B cell (primary cell): ENCODE data around the gene SLC1A2. TPM values are rescaled to one million over a fixed set of nuclear protein-coding genes. Genes with fewer than 3 reads are reported as not detected.

Experiments
- ATAC-seq: fragments of 200-7000 bp; cut with Tn5 transposase; one replicate; pipeline ENCODE4 v1.10.0; 2021; ENCODE audit warnings: low read depth, mild to moderate bottlenecking, moderate number of reproducible peaks, moderate library complexity
- CTCF ChIA-PET: fragments of 350-600 bp; sonication (Branson Sonifier 250); formaldehyde crosslinking; loops from one replicate; lab custom pipeline; 2021; ENCODE audit warnings: antibody characterized with exemption, inconsistent platforms; lab: Charles Lee
- POLR2A ChIA-PET: fragments of 350-600 bp; sonication (Branson Sonifier 250); formaldehyde crosslinking; loops from one replicate; lab custom pipeline; 2021; ENCODE audit warnings: antibody characterized with exemption; lab: Charles Lee
- DNase-seq: peaks from one replicate; pipeline ENCODE4 v3.0.0; 2013
- H2AFZ ChIP-seq: 2 replicates; pipeline ENCODE4 v1.6.1; 2012; ENCODE audit warnings: mild to moderate bottlenecking, low read depth, low read length; ENCODE audit not compliant: insufficient read depth, poor library complexity, severe bottlenecking
- H3K27ac ChIP-seq, 2 donors: 1 replicate in 1 of 2; 2 replicates in 1 of 2; pipeline ENCODE4 v1.5.1; 2012 to 2013; ENCODE audit warnings: low read length in 2 of 2, mild to moderate bottlenecking in 2 of 2, moderate library complexity in 1 of 2
- H3K27me3 ChIP-seq, 4 experiments: fragments of 200-600 bp in 1 of 4; sonication (generic) in 1 of 4; replicated peaks in 1 of 4; 1 replicate in 2 of 4; 2 replicates in 2 of 4; pipeline versions ENCODE4 v1.6.1 to v1.7.0; 2013 to 2016; ENCODE audit warnings: low read length in 3 of 4, mild to moderate bottlenecking in 2 of 4, mixed read lengths in 1 of 4, moderate library complexity in 1 of 4; ENCODE audit not compliant: insufficient read depth in 4 of 4, control insufficient read depth in 3 of 4; ENCODE audit errors: control extremely low read depth in 1 of 4
- H3K36me3 ChIP-seq, 2 experiments: replicated peaks in 1 of 2; 1 replicate in 1 of 2; 2 replicates in 1 of 2; pipeline versions ENCODE4 v1.6.1 to v1.7.1; 2013; ENCODE audit warnings: low read length in 1 of 2; ENCODE audit not compliant: insufficient read depth in 2 of 2, control insufficient read depth in 1 of 2; ENCODE audit errors: control extremely low read depth in 1 of 2, extremely low read depth in 1 of 2
- H3K4me1 ChIP-seq, 2 donors: fragments of 200-600 bp in 1 of 2; sonication (generic) in 1 of 2; 1 replicate in 1 of 2; 2 replicates in 1 of 2; pipeline versions ENCODE4 v1.5.1 to v1.6.1; 2013 to 2017; ENCODE audit warnings: low read length in 2 of 2; ENCODE audit not compliant: control insufficient read depth in 2 of 2, insufficient read depth in 2 of 2
- H3K4me2 ChIP-seq: replicated peaks from 2 replicates; pipeline ENCODE3; 2012; ENCODE audit warnings: mild to moderate bottlenecking, low read depth, low read length; ENCODE audit not compliant: poor library complexity, severe bottlenecking
- H3K4me3 ChIP-seq, 5 experiments: fragments of 200-600 bp in 1 of 5; sonication (generic) in 1 of 5; 1 replicate in 3 of 5; 2 replicates in 2 of 5; pipeline versions ENCODE4 v1.5.1 to v1.7.0; 2011 to 2016; ENCODE audit warnings: low read length in 4 of 5, mild to moderate bottlenecking in 4 of 5, low read depth in 2 of 5, control low read depth in 1 of 5, moderate library complexity in 1 of 5; ENCODE audit not compliant: insufficient read depth in 1 of 5; ENCODE audit errors: control extremely low read depth in 1 of 5, extremely low read depth in 1 of 5
- H3K79me2 ChIP-seq: fragments of 200-600 bp; sonication (generic); one replicate; pipeline ENCODE4 v1.6.0; 2016; ENCODE audit warnings: low read length; ENCODE audit not compliant: control insufficient read depth, insufficient read depth
- H3K9ac ChIP-seq: fragments of 200-600 bp; sonication (generic); 2 replicates; pipeline ENCODE4 v1.6.1; 2017; ENCODE audit warnings: mild to moderate bottlenecking, low read length, moderate library complexity
- H3K9me3 ChIP-seq, 3 donors: one replicate each; pipeline versions ENCODE4 v1.6.1 to v1.7.1; 2013; ENCODE audit warnings: low read length in 2 of 3; ENCODE audit not compliant: control insufficient read depth in 2 of 3, insufficient read depth in 1 of 3; ENCODE audit errors: control extremely low read depth in 1 of 3
- H4K20me1 ChIP-seq: 2 replicates; pipeline ENCODE4 v1.6.0; 2012; ENCODE audit warnings: mild to moderate bottlenecking, low read length; ENCODE audit not compliant: insufficient read depth, control insufficient read depth, poor library complexity, severe bottlenecking
- H3K27ac Mint-ChIP-seq: one replicate; pipeline ENCODE4 v1.8.0; 2021; ENCODE audit warnings: mixed read lengths
- H3K27me3 Mint-ChIP-seq: one replicate; pipeline ENCODE4 v1.8.0; 2021; ENCODE audit warnings: mixed read lengths
- H3K4me1 Mint-ChIP-seq: one replicate; pipeline ENCODE4 v1.8.0; 2021; ENCODE audit warnings: mixed read lengths
- H3K4me3 Mint-ChIP-seq: one replicate; pipeline ENCODE4 v1.8.0; 2021; ENCODE audit warnings: mixed read lengths
- H3K9me3 Mint-ChIP-seq: one replicate; pipeline ENCODE4 v1.8.0; 2022; ENCODE audit warnings: mixed read lengths; ENCODE audit not compliant: insufficient read depth
- CTCF ChIP-seq: fragments of 200-600 bp; IDR thresholded peaks from one replicate; pipeline ENCODE4 v1.8.0; 2022; ENCODE audit warnings: antibody characterized with exemption, mild to moderate bottlenecking
- EZH2 ChIP-seq: IDR thresholded peaks from 2 replicates; pipeline ENCODE4 v1.6.1; 2012; ENCODE audit warnings: borderline replicate concordance, low read depth, mild to moderate bottlenecking, moderate library complexity, low read length; ENCODE audit not compliant: insufficient read depth, poor library complexity, severe bottlenecking
- WGBS: methylation state at CpG from one replicate; pipeline ENCODE4 v1.1.5; 2013; ENCODE audit warnings: missing lambda C conversion rate; ENCODE audit not compliant: insufficient coverage; 5-methylcytosine and 5-hydroxymethylcytosine counted together
- intact Hi-C: fragments of 100-400 bp; cut with micrococcal nuclease; formaldehyde crosslinking; loops from one replicate; pipeline ENCODE4 v1.10.0; 2022
- polyA plus RNA-seq: library from polyadenylated mRNA; depleted of rRNA; stranded (reverse); fragments of >200 nt; gene quantifications from 2 replicates; pipeline ENCODE4 v1.2.3, GENCODE V29; 2012
- total RNA-seq, 2 donors: library from RNA; stranded (reverse); fragments of 120-200 nt in 1 of 2; gene quantifications; 1 replicate in 1 of 2; 2 replicates in 1 of 2; pipeline versions ENCODE4 v1.2.3 to v1.2.4, GENCODE V29; 2013 to 2022

Gene SLC1A2
- total and polyA plus RNA-seq, 2 donors (not counting 1 experiment from before 2014, with no cell fraction given) = not detected

- CTCF ChIA-PET = interaction anchor here (7.8 to 10.1 kb wide), 2 partner anchors 150 to 315 kb away, joined by 64 to 73 read pairs; no protein-coding TSS in a partner anchor
- TF ChIP-seq EZH2 (no peak), CTCF (no peak)
- H3K4me1 ChIP-seq = peaks cover 6 to 8% of the 10 kb centered on the region in 2 donors
- H3K9me3 ChIP-seq = no peaks in the 10 kb centered on the region
- intact Hi-C loops = loop anchor here (2.0 kb wide), 1 partner anchor 15 kb away; no protein-coding TSS in a partner anchor
- Mint-ChIP-seq H3K4me3 (no peak overlapping the region), H3K27me3 (peaks cover 2% of the 10 kb centered on the region), H3K27ac (no peak overlapping the region), H3K9me3 (no peaks in the 10 kb centered on the region), H3K4me1 (peaks cover 8% of the 10 kb centered on the region)
- no peak overlapping the region for H3K4me2 ChIP-seq
- H3K27ac ChIP-seq = no peak overlapping the region
- no peaks in the 10 kb centered on the region for H4K20me1 ChIP-seq
- ATAC-seq = no peak
- DNase-seq = no peak
- 100% methylated on average over 1 of the region's 1 CpG for WGBS
- no peak overlapping the region for H3K9ac ChIP-seq
- POLR2A ChIA-PET = no interaction called here
- no peaks in the 10 kb centered on the region for H3K79me2 ChIP-seq
- H3K36me3 ChIP-seq = no peaks in the 10 kb centered on the region
- no peak overlapping the region for H2AFZ ChIP-seq
- H3K27me3 ChIP-seq = no peaks in the 10 kb centered on the region
- H3K4me3 ChIP-seq = no peak overlapping the region
These were observed 177.8 kb downstream of the SLC1A2 start for GRCh38 chr11:35241531-35241930.

GRCh38 chr11:35241083-35241482 is 178.3 kb downstream of the SLC1A2 start:
- H3K4me1 ChIP-seq = peaks cover 6 to 8% of the 10 kb centered on the region in 2 donors
- ChIA-PET CTCF (interaction anchor here (0.6 to 10.1 kb wide), 5 partner anchors 150 to 315 kb away, joined by 3 to 73 read pairs (median 39); no protein-coding TSS in a partner anchor), POLR2A (no interaction called here)
- no peak overlapping the region for H3K4me3 Mint-ChIP-seq
- H4K20me1 ChIP-seq = no peaks in the 10 kb centered on the region
- no peak for ATAC-seq
- intact Hi-C loops = loop anchor here (2.0 kb wide), 1 partner anchor 16 kb away; no protein-coding TSS in a partner anchor
- H3K9ac ChIP-seq = no peak overlapping the region
- peaks cover 2% of the 10 kb centered on the region for H3K27me3 Mint-ChIP-seq
- no peaks in the 10 kb centered on the region for H3K79me2 ChIP-seq
- no peaks in the 10 kb centered on the region for H3K36me3 ChIP-seq
- H3K27ac Mint-ChIP-seq = no peak overlapping the region
- no peaks in the 10 kb centered on the region for H3K9me3 Mint-ChIP-seq
- H3K4me3 ChIP-seq = no peak overlapping the region
- TF ChIP-seq EZH2 (no peak), CTCF (no peak)
- no peak overlapping the region for H3K27ac ChIP-seq
- peaks cover 12% of the 10 kb centered on the region for H3K4me1 Mint-ChIP-seq
- no peaks in the 10 kb centered on the region for H3K27me3 ChIP-seq
- H3K9me3 ChIP-seq = no peaks in the 10 kb centered on the region
- no peak overlapping the region for H2AFZ ChIP-seq
- H3K4me2 ChIP-seq = no peak overlapping the region
- no CpG with 5 or more reads among the region's 1 CpG for WGBS
- no peak for DNase-seq
